G401 (cell line): ENCODE measurements around the gene ZNF526. TPM values are rescaled to one million over a fixed set of nuclear protein-coding genes. Genes with fewer than 3 reads are reported as not detected.

Experiments used
- DNase-seq: peaks from one replicate; pipeline ENCODE4 v3.0.0-alpha.2; 2015; ENCODE audit warnings: low spot score
- in situ Hi-C: cut with HindIII; loops from 2 replicates; pipeline ENCODE4 v1.10.0; 2016; ENCODE audit warnings: low sequenced_read_pairs, mixed read lengths
- total RNA-seq: library from RNA; depleted of rRNA; stranded (reverse); fragments of >200 nt; shearing (Covaris generic); gene quantifications from 2 replicates; pipeline ENCODE4 v1.2.3, GENCODE V29; 2014; rRNA removed

The ZNF526 gene
- total RNA-seq, 1 experiment from 2014 or later: 13.6 TPM

DNA sequence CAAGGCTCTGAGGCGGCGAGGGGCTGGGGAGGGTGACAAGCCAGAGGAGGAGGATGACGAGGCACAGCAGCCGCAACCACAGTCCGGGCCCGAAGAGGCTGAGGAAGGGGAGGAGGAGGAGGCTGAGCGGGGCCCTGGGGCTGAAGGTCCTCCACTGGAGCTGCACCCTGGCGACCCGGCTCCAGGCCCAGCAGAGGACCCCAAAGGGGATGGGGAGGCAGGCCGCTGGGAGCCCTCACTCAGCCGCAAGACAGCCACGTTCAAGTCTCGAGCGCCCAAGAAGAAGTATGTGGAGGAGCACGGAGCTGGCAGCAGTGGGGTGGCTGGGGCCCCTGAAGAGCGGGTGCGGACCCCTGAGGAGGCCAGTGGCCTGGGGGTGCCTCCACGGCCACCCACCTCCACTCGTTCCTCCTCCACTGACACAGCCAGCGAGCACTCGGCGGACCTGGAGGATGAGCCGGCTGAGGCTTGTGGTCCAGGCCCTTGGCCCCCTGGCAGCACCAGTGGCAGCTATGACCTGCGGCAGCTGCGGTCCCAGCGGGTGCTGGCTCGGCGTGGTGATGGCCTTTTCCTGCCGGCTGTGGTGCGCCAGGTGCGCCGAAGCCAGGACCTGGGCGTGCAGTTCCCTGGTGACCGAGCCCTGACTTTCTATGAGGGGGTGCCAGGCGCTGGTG is 51.9 kb downstream of the ZNF526 start:
- DNase-seq: peak; percentile 53
- in situ Hi-C loops: no loop called here

DNA sequence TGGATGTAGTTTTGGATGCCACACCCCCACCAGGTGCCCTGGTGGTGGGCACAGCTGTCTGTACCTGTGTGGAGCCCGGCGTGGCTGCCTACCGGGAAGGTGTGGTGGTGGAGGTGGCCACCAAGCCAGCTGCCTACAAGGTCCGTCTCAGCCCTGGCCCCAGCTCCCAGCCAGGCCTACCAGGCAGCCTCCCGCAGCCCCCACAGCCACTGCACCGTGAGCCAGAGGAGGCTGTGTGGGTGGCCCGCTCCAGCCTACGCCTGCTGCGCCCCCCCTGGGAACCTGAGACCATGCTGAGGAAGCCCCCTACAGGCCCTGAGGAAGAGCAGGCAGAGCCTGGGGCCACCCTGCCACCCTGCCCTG is 52.4 kb downstream of the ZNF526 start:
- in situ Hi-C loops: no loop called here

DNA sequence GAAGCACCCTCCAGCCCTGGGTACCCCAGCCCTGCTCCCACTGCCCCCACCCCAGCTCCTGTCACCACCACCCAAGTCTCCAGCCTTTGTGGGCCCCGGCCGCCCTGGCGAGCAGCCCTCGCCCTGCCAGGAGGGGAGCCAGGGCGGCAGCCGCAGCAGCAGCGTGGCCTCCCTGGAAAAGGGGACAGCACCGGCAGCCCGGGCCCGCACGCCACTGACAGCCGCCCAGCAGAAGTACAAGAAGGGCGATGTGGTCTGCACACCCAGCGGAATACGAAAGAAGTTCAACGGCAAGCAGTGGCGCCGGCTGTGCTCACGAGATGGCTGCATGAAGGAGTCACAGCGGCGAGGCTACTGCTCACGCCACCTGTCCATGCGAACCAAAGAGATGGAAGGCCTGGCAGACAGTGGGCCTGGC is 52.9 kb downstream of the ZNF526 start:
- in situ Hi-C loops: no loop called here
- peak; percentile 29 for DNase-seq

More for the DNA sequence above, 52.4 kb downstream of the ZNF526 start:
- no peak for DNase-seq

DNA sequence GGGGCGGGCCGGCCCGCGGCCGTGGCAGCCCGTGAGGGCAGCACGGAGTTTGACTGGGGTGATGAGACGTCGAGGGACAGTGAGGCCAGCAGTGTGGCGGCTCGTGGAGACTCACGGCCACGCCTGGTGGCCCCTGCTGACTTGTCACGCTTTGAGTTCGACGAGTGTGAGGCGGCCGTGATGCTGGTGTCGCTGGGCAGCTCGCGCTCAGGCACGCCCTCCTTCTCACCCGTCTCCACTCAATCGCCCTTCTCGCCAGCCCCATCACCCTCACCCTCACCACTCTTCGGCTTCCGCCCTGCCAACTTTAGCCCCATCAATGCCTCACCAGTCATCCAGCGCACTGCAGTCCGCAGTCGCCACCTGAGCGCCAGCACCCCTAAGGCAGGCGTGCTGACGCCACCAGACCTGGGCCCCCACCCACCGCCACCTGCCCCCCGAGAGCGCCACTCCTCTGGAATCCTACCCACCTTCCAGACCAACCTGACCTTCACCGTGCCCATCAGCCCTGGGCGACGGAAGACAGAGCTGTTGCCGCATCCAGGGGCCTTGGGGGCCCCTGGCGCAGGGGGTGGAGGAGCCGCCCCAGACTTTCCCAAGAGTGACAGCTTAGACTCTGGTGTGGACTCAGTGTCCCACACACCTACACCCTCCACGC is 53.4 kb downstream of the ZNF526 start:
- in situ Hi-C loops: no loop called here
- DNase-seq: no peak

DNA sequence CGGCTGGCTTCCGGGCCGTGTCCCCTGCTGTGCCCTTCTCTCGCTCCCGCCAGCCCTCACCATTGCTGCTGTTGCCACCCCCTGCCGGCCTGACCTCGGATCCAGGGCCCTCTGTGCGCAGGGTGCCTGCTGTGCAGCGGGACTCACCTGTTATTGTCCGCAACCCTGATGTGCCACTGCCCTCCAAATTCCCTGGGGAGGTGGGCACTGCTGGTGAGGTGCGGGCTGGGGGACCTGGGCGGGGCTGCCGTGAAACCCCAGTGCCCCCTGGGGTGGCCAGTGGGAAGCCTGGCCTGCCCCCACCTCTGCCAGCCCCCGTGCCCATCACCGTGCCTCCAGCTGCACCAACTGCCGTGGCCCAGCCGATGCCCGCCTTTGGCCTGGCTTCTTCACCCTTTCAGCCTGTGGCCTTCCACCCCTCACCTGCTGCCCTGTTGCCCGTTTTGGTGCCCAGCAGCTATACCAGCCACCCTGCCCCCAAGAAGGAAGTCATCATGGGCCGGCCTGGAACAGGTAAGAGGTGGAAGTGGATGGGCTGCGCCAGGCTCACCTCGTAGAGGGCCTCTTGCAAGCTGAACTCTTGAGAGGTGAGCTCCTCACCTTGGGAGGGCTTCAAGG is 54.1 kb downstream of the ZNF526 start:
- DNase-seq: no peak
- in situ Hi-C loops: no loop called here

DNA sequence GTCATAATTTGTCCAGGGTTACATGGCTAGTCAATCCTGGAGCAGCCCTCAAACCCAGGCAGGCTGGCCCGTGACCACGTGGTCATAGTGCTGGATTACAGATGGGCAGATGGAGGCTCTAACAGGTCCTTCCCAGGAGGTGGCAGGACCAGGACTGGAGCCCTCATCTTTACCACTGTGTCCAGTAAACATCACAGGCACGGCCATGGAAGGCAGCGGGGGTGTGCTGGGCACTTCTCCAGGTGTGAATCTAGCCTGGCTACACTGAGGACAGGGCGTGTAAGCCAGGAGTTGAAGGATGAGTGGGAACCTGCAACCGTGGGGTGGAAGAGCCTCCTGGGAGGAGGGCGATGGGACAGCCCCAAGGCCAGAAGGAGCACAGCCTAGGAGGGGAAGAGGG is 55.0 kb downstream of the ZNF526 start:
- DNase-seq: peak; percentile 83
- in situ Hi-C loops: no loop called here

DNA sequence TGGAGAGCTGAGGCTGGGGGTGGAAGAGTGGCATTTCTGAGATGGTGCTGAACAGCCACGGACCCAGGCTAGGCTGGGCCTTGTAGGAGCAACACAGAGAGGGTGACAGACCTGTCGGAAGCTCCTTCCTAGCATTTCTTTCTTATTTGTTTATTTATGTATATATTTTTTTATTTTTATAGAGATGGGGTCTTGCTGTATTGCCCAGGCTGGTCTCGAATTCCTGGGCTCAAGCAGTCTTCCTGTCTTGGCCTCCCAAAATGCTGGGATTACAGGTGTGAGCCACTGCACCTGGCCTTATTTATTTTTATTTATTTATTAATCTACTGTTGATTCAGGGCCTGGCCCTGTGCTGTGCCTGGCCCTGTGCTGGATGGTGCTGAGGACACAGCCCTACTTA is 55.4 kb downstream of the ZNF526 start:
- in situ Hi-C loops: no loop called here
- no peak for DNase-seq

DNA sequence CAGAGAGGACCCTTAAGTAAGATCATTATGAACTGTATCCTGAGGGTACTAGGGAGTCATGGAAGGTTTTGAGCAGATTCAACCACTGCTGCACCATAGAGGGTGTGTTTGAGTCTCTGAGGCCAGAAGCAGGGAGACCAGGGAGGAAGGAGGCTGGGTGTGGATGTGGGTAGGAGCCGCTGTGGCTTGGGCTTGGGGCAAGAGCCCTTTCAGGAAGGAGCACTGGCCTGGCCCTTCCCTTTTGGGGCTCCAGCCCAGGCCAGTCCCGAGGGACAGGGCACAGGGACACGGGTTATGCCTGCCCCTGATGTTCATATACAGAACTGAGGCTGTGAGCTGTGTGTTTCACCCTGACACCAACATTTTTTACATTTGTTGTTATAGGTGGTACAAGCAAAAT is 56.2 kb downstream of the ZNF526 start:
- in situ Hi-C loops: no loop called here

DNA sequence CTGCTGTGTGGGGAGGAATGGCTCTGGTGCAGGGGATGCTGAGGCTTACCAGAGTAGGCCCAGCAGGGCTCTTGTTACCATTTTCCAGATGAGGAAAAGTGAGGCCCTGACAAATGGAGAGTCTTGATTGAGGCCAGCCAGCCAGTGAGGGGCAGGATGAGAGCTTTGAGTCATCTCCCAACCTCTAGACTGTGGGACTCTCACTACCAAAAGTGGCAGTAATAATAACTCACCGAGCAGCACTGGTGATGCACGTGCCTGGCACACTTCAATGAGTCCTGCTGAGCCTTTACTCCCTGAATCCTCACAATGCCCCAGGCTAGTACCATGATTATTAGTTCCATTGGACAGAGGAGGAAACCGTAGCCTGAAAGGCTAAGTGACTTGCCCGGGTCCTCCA is 56.7 kb downstream of the ZNF526 start:
- no peak for DNase-seq
- in situ Hi-C loops: no loop called here

More for the DNA sequence above, 56.2 kb downstream of the ZNF526 start:
- DNase-seq: no peak

Other genes with a start within 250 kb of the ZNF526 start
- 1.2 and 2.7 TPM in 2 replicates for gene ATP1A3, start 226.1 kb upstream of the ZNF526 start, total RNA-seq
- gene GRIK5, start 150.1 kb upstream of the ZNF526 start, total RNA-seq: 0.49 and 1.1 TPM in 2 replicates
- 22.4 and 22.7 TPM in 2 replicates for gene ZNF574, start 144.1 kb upstream of the ZNF526 start, total RNA-seq
- gene POU2F2, start 87.9 kb upstream of the ZNF526 start, total RNA-seq: not detected in 2 replicates
- gene DEDD2, start 2.6 kb upstream of the ZNF526 start, total RNA-seq: 41.1 and 52.0 TPM in 2 replicates
- 30.0 and 37.1 TPM in 2 replicates for gene GSK3A, start 22.3 kb downstream of the ZNF526 start, total RNA-seq
- 157 and 165 TPM in 2 replicates for gene ERF, start 34.8 kb downstream of the ZNF526 start, total RNA-seq
- 14.3 and 21.2 TPM in 2 replicates for gene CIC, start 48.9 kb downstream of the ZNF526 start, total RNA-seq
- gene PRR19, start 81.8 kb downstream of the ZNF526 start, total RNA-seq: 1.8 and 2.1 TPM in 2 replicates
- gene PAFAH1B3, start 82.3 kb downstream of the ZNF526 start, total RNA-seq: 151 and 170 TPM in 2 replicates
- not detected in 2 replicates for gene TMEM145, start 93.0 kb downstream of the ZNF526 start, total RNA-seq
- 27.5 and 41.5 TPM in 2 replicates for gene MEGF8, start 105.3 kb downstream of the ZNF526 start, total RNA-seq
- gene CNFN, start 170.0 kb downstream of the ZNF526 start, total RNA-seq: 3.9 TPM in 1 of 2 replicates, not detected in the other
- 26.5 and 29.0 TPM in 2 replicates for gene LIPE, start 207.1 kb downstream of the ZNF526 start, total RNA-seq
- not detected in 2 replicates for gene CXCL17, start 222.6 kb downstream of the ZNF526 start, total RNA-seq